ENCODE measurements around the gene KRT38. TPM values are rescaled to one million over a fixed set of nuclear protein-coding genes. Genes with fewer than 3 reads are reported as not detected.

Gene KRT38
- total RNA-seq, 1 donor = not detected

- TF ChIP-seq CTCF (IDR thresholded peaks at IDR 0.05; ENCODE audit: insufficient read depth, low read length) = no peak
- no peak for DNase-seq (ENCODE audit: low read depth)
- H3K4me3 ChIP-seq (ENCODE audit: low read depth, low read length) = no peak overlapping the region
These were observed 25.4 kb downstream of the KRT38 start for GRCh38 chr17:41415411-41415810.

GRCh38 chr17:41413982-41414381, 26.8 kb downstream of the KRT38 start:
- no peak for TF ChIP-seq CTCF (IDR thresholded peaks at IDR 0.05; ENCODE audit: insufficient read depth, low read length)
- no peak for DNase-seq (ENCODE audit: low read depth)
- H3K4me3 ChIP-seq (ENCODE audit: low read depth, low read length) = no peak overlapping the region

GRCh38 chr17:41413353-41413957, 27.3 kb downstream of the KRT38 start:
- H3K4me3 ChIP-seq (ENCODE audit: low read depth, low read length) = no peak overlapping the region
- DNase-seq (ENCODE audit: low read depth) = no peak
- TF ChIP-seq CTCF (IDR thresholded peaks at IDR 0.05; ENCODE audit: insufficient read depth, low read length) = no peak

- H3K4me3 ChIP-seq (ENCODE audit: low read depth, low read length) = no peak overlapping the region
- no peak for DNase-seq (ENCODE audit: low read depth)
- TF ChIP-seq CTCF (IDR thresholded peaks at IDR 0.05; ENCODE audit: insufficient read depth, low read length) = no peak
These were observed 29.5 kb downstream of the KRT38 start for GRCh38 chr17:41411072-41411840.

- no peak for TF ChIP-seq CTCF (IDR thresholded peaks at IDR 0.05; ENCODE audit: insufficient read depth, low read length)
- no peak overlapping the region for H3K4me3 ChIP-seq (ENCODE audit: low read depth, low read length)
- no peak for DNase-seq (ENCODE audit: low read depth)
These were observed 33.6 kb downstream of the KRT38 start for GRCh38 chr17:41407226-41407625.

- no peak overlapping the region for H3K4me3 ChIP-seq (ENCODE audit: low read depth, low read length)
- DNase-seq (ENCODE audit: low read depth) = no peak
- TF ChIP-seq CTCF (IDR thresholded peaks at IDR 0.05; ENCODE audit: insufficient read depth, low read length) = no peak
These were observed 34.6 kb downstream of the KRT38 start for GRCh38 chr17:41406205-41406604.
